GM12875 (cell line): ENCODE results near the gene MEIKIN.
"Not testable (repeated sequence)": the region's sequence is repeated elsewhere in the genome, so short reads cannot be mapped to it uniquely, and the experiment has no call there.

Experiments used
- H3K4me3 ChIP-seq: one replicate; pipeline ENCODE4 v1.5.1; 2011; ENCODE audit warnings: low read depth, low read length, control low read depth
- TF ChIP-seq, protein P1 (sequence below): IDR thresholded peaks from 2 replicates; pipeline ENCODE4 v1.5.1; 2011; ENCODE audit warnings: low read depth, mild to moderate bottlenecking, control low read depth, inconsistent platforms, low read length, moderate library complexity, borderline replicate concordance; ENCODE audit not compliant: insufficient read depth

The MEIKIN gene

DNA sequence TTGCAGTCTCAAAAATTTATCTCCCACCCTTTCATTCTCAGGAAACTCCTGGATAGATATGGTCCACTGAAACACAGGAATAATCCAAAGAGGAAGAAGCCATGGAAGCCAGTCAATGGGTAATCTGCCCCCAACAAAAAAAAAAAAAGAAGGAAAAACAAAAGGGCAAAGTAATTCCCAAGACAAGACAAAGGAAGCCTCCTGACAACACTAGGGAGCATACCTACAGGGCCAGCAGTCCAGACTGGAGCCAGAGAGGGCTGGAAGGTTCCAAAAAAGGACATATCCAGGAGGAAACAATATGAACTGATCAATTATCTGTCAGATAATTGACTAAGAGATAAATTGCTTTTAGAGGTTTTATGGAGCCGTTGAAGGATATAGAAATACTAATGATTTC lies 161.6 kb downstream of the MEIKIN start:
- H3K4me3 ChIP-seq: no peak overlapping the region
- TF ChIP-seq, protein P1, sequence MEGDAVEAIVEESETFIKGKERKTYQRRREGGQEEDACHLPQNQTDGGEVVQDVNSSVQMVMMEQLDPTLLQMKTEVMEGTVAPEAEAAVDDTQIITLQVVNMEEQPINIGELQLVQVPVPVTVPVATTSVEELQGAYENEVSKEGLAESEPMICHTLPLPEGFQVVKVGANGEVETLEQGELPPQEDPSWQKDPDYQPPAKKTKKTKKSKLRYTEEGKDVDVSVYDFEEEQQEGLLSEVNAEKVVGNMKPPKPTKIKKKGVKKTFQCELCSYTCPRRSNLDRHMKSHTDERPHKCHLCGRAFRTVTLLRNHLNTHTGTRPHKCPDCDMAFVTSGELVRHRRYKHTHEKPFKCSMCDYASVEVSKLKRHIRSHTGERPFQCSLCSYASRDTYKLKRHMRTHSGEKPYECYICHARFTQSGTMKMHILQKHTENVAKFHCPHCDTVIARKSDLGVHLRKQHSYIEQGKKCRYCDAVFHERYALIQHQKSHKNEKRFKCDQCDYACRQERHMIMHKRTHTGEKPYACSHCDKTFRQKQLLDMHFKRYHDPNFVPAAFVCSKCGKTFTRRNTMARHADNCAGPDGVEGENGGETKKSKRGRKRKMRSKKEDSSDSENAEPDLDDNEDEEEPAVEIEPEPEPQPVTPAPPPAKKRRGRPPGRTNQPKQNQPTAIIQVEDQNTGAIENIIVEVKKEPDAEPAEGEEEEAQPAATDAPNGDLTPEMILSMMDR: no peak

DNA sequence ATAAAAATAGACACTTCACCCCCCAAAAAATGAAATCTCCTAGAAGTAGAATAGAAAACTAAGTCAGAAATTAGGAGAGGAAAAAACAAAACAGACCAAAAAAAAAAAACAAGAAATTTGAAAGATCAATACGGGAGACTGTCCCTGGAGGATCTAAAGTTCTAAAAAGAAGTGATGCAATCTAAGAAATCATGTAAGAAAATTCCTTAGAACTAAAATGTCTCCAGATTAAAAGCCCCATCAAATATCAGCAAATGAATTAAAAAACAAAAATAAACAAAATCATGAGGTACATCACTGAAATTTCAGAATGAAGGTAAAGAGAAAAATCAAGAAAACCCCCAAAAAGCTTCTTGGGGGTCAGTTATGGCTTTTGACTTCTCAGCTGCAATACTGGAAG lies 162.1 kb downstream of the MEIKIN start:
- TF ChIP-seq, protein P1: no peak
- no peak overlapping the region for H3K4me3 ChIP-seq

DNA sequence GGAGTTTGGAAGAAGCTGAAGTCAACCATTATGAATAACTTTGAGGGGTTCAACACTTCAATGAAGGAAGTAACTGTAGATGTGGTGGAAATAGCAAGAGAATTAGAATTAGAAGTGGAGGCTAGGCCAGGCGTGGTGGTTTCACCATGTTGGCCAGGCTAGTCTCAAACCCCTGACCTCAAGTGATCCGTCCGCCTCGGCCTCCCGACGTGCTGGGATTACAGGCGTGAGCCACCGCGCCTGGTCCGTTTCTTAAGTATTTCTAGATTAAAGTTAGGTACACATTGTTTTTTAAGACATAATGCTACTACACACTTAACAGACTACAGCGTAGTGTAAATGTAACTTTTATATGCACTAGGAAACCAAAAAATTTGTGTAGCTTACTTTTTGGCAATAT lies 162.7 kb downstream of the MEIKIN start:
- TF ChIP-seq, protein P1: no peak

DNA sequence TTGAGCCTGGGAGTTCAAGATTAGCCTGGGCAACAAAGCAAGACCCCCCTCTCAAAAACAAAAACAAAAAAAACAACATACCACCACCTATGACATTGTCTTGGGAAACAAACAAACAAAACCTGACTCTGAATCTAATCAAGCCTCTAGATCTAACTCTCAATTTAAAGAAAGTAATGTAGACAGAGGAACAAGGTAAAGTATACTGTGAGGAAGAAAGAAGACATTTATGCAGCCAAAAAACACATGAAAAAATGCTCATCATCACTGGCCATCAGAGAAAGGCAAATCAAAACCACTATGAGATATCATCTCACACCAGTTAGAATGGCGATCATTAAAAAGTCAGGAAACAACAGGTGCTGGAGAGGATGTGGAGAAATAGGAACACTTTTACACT lies 167.3 kb downstream of the MEIKIN start:
- not testable (repeated sequence) for H3K4me3 ChIP-seq

More for the DNA sequence above, 162.7 kb downstream of the MEIKIN start:
- no peak overlapping the region for H3K4me3 ChIP-seq

DNA sequence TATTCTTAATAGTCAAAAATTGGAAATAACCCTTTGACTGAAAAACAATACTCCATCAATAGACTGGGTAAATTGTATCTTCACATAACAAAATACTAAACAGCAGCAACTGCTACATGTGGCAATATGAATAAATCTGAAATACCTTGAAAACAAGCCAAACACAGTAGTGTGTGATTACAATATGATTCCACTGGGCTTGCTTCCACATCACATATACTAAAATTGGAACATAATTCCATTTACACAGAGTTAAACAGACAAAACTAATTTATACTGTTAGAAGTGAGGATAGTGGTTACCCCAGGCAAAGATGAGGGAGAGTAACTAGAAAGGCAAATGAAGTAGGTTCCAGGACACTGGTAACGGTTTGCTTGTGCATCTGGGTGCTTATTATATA lies 169.0 kb downstream of the MEIKIN start:
- no peak overlapping the region for H3K4me3 ChIP-seq
- TF ChIP-seq, protein P1: no peak

DNA sequence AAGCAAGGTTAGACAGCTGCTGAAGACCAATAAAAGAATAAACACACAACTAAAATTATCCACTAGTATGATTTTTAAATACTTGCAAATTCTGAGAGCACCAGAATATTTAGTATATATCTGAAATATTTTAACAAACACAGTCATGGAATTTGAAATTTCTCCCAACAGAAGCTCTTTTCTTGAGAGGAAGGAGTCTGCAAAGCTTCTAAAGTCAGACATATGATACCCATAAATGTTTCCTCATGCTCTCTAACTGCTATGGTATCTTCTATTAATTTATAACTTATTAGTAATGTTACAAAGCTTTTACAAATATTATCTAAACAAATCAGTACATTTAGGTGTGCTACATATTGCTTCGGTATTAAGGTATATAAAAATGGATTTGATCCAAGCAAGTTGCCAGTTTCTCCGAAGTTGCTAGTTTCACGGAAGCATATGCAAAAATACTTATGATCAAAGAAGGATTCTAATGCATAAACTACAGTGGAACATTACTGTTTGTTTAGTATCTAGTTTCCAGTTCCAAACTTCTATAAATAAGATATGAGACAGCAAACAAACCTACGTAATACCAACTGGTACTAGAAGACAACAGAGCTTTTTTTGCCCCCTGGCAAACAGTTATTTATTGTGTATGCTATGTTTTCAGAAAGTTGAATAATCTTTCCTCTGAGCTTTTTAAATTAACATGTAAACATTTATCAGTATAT lies 170.7 kb downstream of the MEIKIN start:
- H3K4me3 ChIP-seq: no peak overlapping the region
- TF ChIP-seq, protein P1: no peak

DNA sequence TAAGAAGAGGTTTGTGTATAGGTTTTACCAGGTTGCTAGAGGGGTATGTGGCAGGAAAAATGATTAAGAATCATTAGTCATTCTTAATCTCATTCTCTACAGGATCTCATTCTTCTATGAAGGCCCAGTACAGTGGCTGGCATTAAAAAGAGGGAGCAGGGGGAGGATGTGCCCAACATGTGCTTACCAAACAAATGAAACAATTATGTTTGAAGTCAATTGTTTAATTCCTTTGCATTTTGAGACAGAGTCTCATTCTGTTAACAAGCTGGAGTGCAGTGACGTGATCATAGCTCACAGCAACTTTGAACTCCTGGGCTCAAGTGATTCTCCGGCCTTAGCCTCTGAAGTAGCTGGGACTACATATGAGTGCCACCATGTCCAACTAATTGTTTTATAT lies 171.7 kb downstream of the MEIKIN start:
- TF ChIP-seq, protein P1: no peak
- H3K4me3 ChIP-seq: no peak overlapping the region
